CD1c-positive myeloid dendritic cell (primary cell): Measurements from ENCODE around the gene CRYZ.
A peak's percentile ranks its signal among the peaks of the same experiment; 100 is the strongest.
"Not testable (repeated sequence)": the region's sequence is repeated elsewhere in the genome, so short reads cannot be mapped to it uniquely, and the experiment has no call there.

Experiments used
- DNase-seq: peaks from one replicate; pipeline ENCODE4 v3.0.0-alpha.2; 2016; ENCODE audit errors: extremely low spot score

CRYZ gene

DNA sequence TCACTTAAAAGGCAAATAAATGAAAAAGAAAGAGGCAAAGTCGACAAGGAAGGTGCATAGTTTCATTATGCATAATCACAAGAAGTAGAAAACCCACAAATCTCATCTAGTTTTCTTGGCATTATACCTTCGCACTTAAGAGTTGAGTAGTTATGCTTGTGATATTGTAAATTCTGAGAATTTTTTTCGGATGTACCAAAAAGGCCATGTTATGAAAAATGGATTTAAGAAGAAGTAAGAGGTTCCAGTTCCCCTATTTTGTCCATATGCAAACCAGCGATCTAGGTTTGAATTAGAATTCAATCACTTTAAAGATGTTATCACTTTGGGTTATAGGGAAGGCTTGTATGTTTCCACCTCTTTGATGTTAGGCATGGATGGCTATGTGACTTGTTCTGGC, 51.4 kb downstream of the CRYZ start:
- no peak for DNase-seq

GRCh38 chr1:74681001-74681400, 51.8 kb downstream of the CRYZ start:
- DNase-seq: no peak

- no peak for DNase-seq
These were observed 53.0 kb downstream of the CRYZ start for GRCh38 chr1:74679811-74680210.

- DNase-seq: no peak
These were observed 54.9 kb downstream of the CRYZ start for GRCh38 chr1:74677926-74678325.

DNA sequence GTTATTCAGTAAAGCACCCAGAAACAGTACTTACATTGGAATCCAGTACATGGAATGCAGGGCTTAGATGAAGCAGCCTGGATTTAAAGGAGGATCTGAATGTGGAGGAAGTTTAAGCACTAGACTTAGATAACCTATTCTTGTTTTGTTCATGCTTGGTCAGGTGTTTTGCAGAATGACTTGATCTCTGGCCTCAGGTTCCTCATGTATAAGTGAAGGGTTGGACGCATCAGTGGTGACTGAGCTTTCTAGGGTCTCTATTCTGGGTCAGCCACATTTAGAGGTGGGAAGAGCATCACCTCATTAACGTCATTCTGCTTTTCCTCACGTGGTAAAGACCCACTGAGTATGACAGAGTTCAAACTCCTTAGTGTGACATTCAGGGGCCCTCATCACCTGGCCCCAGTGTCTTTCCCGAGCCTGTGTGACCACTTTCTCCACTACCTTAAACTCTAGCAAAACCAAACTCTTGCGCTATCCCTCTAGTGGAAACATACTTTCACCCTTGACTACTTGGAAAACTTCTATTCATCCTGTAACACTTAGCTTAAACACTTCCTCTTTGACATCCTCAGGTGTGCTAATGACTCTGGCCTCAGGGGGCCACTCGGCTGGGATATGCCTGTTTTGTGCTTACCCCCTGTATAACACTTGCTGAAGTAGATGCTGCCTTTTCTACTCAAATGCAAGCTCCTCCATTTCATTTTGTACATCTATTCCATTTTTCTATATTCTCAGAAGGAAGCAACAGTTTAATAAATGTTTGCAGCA, 58.4 kb downstream of the CRYZ start:
- DNase-seq: no peak

DNA sequence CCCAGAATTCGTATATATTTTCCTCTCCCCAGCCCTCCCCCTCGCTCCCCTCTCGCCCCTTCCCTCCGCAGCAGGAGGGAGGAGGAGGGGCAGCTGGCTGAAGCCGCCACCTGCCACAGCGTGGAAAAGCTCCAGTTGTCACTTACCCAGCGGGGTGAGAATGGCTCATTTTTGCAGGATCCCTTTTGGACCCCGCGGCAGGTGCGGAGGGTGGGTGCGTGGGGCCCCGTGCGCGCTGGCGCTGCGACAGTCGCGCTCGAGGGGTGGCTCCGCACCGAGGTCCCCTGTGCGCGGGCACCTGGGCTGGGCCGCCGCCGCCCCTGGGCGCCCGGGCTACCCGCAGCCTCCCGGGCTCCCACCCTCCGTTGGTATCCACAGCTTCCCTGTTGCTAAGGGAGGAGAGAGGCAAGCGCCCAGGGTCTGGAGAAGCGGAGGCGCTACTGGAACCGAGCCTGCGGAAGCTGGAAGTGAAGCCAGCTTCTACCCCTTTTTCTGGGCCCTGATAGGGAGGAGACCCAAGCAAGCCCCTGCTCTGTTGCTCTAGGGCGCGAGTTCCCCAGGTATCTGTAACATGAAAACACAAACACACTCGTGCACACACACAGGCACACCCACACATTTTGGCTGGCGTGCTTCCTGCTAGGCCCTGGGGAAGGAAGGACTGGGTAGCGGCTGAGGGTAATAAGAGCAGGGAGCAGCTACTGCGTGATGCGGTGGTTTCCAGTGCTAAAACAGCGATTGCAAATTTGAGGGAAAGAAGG, 59.3 kb downstream of the CRYZ start, which contains the start of gene ERICH3:
ERICH3 (minus strand) TSS at position 442 of the 761 bp plus-strand sequence; CDS start at position 169, 273 bp downstream.
- peak; percentile 31 for DNase-seq

DNA sequence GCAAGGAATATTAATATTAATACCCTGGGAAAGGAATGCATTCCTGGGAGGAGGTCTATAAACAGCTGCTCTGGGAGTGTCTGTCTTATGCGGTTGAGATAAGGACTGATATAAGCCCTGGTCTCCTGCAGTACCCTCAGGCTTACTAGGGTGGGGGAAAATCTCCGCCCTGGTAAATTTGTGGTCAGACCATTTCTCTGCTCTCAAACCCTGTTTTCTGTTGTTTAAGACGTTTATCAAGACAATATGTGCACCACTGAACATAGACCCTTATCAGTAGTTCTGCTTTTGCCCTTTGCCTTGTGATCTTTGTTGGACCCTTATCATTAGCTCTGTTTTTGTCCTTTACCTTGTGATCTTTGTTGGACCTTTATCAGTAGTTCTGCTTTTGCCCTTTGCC, 62.0 kb downstream of the CRYZ start:
- DNase-seq: not testable (repeated sequence)
